Measurements from ENCODE around the gene EXOSC10.

EXOSC10 gene

DNA sequence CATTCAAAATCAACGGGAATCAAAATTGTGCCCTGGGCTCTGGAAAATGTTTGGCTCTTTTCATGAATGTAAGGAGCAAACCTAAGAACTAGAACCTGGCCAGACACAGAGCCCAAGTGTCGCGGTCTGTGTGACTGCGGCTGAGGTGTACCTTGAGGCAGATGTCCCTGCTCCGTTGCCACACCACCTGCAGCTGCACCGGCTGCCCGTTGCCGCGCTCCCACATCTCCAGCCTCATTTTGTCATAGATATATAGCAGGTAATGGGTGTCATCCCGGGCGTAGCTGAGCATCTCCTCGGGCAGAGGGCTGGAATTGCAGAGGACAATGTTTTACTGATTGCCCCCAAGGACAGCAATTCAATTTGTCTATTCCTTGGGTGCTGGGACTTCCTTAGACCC lies 18.7 kb downstream of the EXOSC10 start:
- TF ChIP-seq FOXP2 (optimal IDR thresholded peaks at IDR 0.05; ENCODE audit: borderline replicate concordance, extremely low read depth, extremely low read length, insufficient read depth) (no peak), TAF1 (IDR thresholded peaks at IDR 0.05; ENCODE audit: borderline replicate concordance, insufficient read depth, low read length) (no peak), REST (IDR thresholded peaks at IDR 0.05; ENCODE audit: insufficient read depth in 1 of 2, low read depth in 2 of 2, low read length in 2 of 2) (no peak), SIN3A (IDR thresholded peaks at IDR 0.05; ENCODE audit: borderline replicate concordance, insufficient read depth, low read length) (no peak), POLR2AphosphoS5 (IDR thresholded peaks at IDR 0.05; ENCODE audit: low read depth, low read length) (no peak)

DNA sequence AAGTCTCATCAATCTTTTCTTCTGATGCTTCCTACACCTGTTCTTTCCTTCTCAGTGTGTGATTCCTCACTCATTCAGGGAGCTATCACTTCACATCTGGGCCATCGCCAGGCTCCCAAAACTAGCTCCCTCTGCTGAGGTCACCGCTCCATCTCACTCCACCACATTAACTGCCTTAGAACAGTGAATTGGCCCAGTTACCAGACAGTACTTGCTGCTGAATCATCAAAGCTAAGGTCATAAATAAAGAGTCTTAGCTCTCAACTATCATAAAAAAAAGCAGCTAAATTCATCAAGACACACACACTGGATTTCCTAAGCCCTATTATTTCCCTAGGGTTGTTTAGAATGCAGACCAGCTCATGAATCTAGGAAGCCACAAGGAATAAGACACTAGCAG lies 21.0 kb downstream of the EXOSC10 start:
- TF ChIP-seq SIN3A (IDR thresholded peaks at IDR 0.05; ENCODE audit: borderline replicate concordance, insufficient read depth, low read length) (no peak), TAF1 (IDR thresholded peaks at IDR 0.05; ENCODE audit: borderline replicate concordance, insufficient read depth, low read length) (no peak), REST (IDR thresholded peaks at IDR 0.05; ENCODE audit: insufficient read depth in 1 of 2, low read depth in 2 of 2, low read length in 2 of 2) (no peak), POLR2AphosphoS5 (IDR thresholded peaks at IDR 0.05; ENCODE audit: low read depth, low read length) (no peak), FOXP2 (optimal IDR thresholded peaks at IDR 0.05; ENCODE audit: borderline replicate concordance, extremely low read depth, extremely low read length, insufficient read depth) (no peak)

GRCh38 chr1:11072216-11072917 lies 27.3 kb downstream of the EXOSC10 start:
- no peak for TF ChIP-seq REST (IDR thresholded peaks at IDR 0.05; ENCODE audit: insufficient read depth in 1 of 2, low read depth in 2 of 2, low read length in 2 of 2)
- no peak for TF ChIP-seq POLR2AphosphoS5 (IDR thresholded peaks at IDR 0.05; ENCODE audit: low read depth, low read length)
- no peak for TF ChIP-seq TAF1 (IDR thresholded peaks at IDR 0.05; ENCODE audit: borderline replicate concordance, insufficient read depth, low read length)
- TF ChIP-seq FOXP2 (optimal IDR thresholded peaks at IDR 0.05; ENCODE audit: borderline replicate concordance, extremely low read depth, extremely low read length, insufficient read depth): no peak

DNA sequence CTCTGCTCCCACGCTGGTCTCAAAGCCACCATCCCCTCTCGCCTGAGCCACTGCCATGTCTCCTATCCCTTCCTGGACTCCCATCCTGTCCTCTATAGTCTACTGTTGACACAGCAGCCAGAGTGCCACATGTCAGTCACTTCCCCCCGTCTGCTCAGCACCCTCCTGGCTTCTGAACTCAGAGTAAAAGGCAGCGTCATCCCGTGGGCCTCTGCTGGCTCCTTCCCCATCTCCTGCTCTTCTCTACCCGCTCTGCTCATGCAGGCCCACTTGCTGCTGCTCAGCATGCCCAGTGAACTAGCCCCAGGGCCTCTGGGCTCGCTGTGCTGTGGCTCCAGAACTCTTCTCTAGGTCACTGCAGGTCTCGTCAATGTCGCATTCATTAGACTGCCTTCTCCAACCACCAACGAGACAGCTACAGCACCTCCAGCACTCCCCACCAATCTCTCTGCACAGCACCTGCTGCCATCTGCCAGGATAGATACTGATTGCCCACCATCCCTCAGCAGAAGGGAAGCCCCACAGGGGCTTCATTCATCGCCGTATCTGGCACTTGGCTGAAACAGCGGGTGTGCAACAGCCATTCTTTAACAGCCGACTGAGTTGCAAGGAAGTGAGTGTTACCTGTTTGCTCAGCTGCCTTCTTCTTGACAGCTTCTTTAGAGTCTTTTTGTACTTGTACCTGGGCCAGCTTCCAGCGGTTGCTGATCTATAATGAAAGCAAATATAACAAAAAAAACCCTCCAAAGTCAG lies 28.0 kb downstream of the EXOSC10 start:
- no peak for TF ChIP-seq SIN3A (IDR thresholded peaks at IDR 0.05; ENCODE audit: borderline replicate concordance, insufficient read depth, low read length)
- TF ChIP-seq TAF1 (IDR thresholded peaks at IDR 0.05; ENCODE audit: borderline replicate concordance, insufficient read depth, low read length): no peak
- no peak for TF ChIP-seq POLR2AphosphoS5 (IDR thresholded peaks at IDR 0.05; ENCODE audit: low read depth, low read length)
- TF ChIP-seq FOXP2 (optimal IDR thresholded peaks at IDR 0.05; ENCODE audit: borderline replicate concordance, extremely low read depth, extremely low read length, insufficient read depth): no peak
- TF ChIP-seq REST (IDR thresholded peaks at IDR 0.05; ENCODE audit: insufficient read depth in 1 of 2, low read depth in 2 of 2, low read length in 2 of 2): no peak

Data from PFSK-1 (cell line).